Panc1 (cell line): Measurements from ENCODE around the gene CA12. TPM values are rescaled to one million over a fixed set of nuclear protein-coding genes. Genes with fewer than 3 reads are reported as not detected.

ENCODE experiments used
- ATAC-seq: fragments of 200-7000 bp; cut with Tn5 transposase; 2 replicates; pipeline ENCODE4 v1.9.1; 2020; ENCODE audit warnings: mild to moderate bottlenecking, moderate library complexity
- BruUV-seq: library from RNA; stranded (reverse); fragments of 400-500 nt; replicated peaks from 2 replicates; lab custom pipeline; 2021; lab: Mats Ljungman, UMichigan
- CTCF ChIA-PET: fragments of 300-600 bp; sonication (Branson Sonifier 250); formaldehyde crosslinking; loops from one replicate; lab custom pipeline; 2022; ENCODE audit warnings: antibody characterized with exemption; lab: Charles Lee
- POLR2A ChIA-PET: fragments of 300-600 bp; sonication (Branson Sonifier 250); formaldehyde crosslinking; loops from one replicate; lab custom pipeline; 2022; ENCODE audit warnings: antibody characterized with exemption; lab: Charles Lee
- DNase-seq: peaks from one replicate; pipeline ENCODE4 v3.0.0-alpha.2; 2010; ENCODE audit warnings: low read depth, low spot score
- H3K27ac ChIP-seq: 2 replicates; pipeline ENCODE4 v1.5.1; 2011; ENCODE audit warnings: mild to moderate bottlenecking, low read length, inconsistent platforms
- H3K27me3 ChIP-seq: fragments of 200-500 bp; sonication (Bioruptor generic); 2 replicates; pipeline ENCODE4 v1.6.0; 2014; ENCODE audit warnings: low read length, inconsistent platforms; ENCODE audit not compliant: control insufficient read depth, insufficient read depth
- H3K36me3 ChIP-seq: fragments of 200-500 bp; sonication (Bioruptor generic); 2 replicates; pipeline ENCODE4 v1.5.1; 2014; ENCODE audit warnings: inconsistent platforms, mild to moderate bottlenecking, low read length, moderate library complexity; ENCODE audit not compliant: control insufficient read depth, insufficient read depth
- H3K4me1 ChIP-seq: 2 replicates; pipeline ENCODE4 v1.5.1; 2011; ENCODE audit warnings: inconsistent platforms, mild to moderate bottlenecking, low read length, moderate library complexity; ENCODE audit not compliant: control insufficient read depth, insufficient read depth
- H3K4me3 ChIP-seq, 2 experiments: 2 replicates each; pipeline ENCODE4 v1.5.1; 2011 to 2012; ENCODE audit warnings: low read depth in 2 of 2, low read length in 2 of 2, mild to moderate bottlenecking in 2 of 2, inconsistent platforms in 1 of 2, moderate library complexity in 1 of 2
- H3K9me3 ChIP-seq: fragments of 200-500 bp; sonication (Bioruptor generic); 2 replicates; pipeline ENCODE4 v1.5.1; 2014; ENCODE audit warnings: low read depth, mild to moderate bottlenecking, inconsistent platforms, low read length, moderate library complexity; ENCODE audit not compliant: control insufficient read depth, insufficient read depth
- CTCF ChIP-seq: fragments of 450-650 bp; IDR thresholded peaks from 2 replicates; pipeline ENCODE4 v1.5.1; 2017; ENCODE audit warnings: mild to moderate bottlenecking
- POLR2AphosphoS5 ChIP-seq: IDR thresholded peaks from 2 replicates; pipeline ENCODE4 v1.6.1; 2012; ENCODE audit warnings: mild to moderate bottlenecking, low read depth, low read length, moderate library complexity
- SIN3A ChIP-seq: IDR thresholded peaks from 2 replicates; pipeline ENCODE4 v1.6.1; 2012; ENCODE audit warnings: low read depth, mild to moderate bottlenecking, low read length, moderate library complexity, borderline replicate concordance; ENCODE audit not compliant: insufficient read depth
- TCF7L2 ChIP-seq: IDR thresholded peaks from 2 replicates; pipeline ENCODE4 v1.6.1; 2011; ENCODE audit warnings: mild to moderate bottlenecking, low read depth, low read length, inconsistent platforms
- in situ Hi-C: cut with HindIII; loops from 2 replicates; pipeline ENCODE4 v1.10.0; 2016; ENCODE audit warnings: low sequenced_read_pairs, low pct_unique_long_range_greater_than_20kb
- intact Hi-C: fragments of 100-400 bp; cut with micrococcal nuclease; formaldehyde crosslinking; loops from one replicate; pipeline ENCODE4 v1.10.0; 2022; ENCODE audit not compliant: unreplicated experiment
- total RNA-seq: library from RNA; stranded (reverse); gene quantifications from one replicate; pipeline ENCODE4 v1.2.1, GENCODE V29; 2021; ENCODE audit not compliant: unreplicated experiment
- TF ChIP-seq, protein P1 (sequence below), 2 experiments: IDR thresholded peaks; 2 replicates each; pipeline ENCODE4 v1.6.1; 2011 to 2012; ENCODE audit warnings: low read depth in 2 of 2, control low read depth in 1 of 2, low read length in 1 of 2, mild to moderate bottlenecking in 1 of 2, moderate library complexity in 1 of 2; ENCODE audit not compliant: insufficient read depth in 1 of 2

The CA12 gene
- total RNA-seq, 1 experiment from 2014 or later, result 0.74 TPM

DNA sequence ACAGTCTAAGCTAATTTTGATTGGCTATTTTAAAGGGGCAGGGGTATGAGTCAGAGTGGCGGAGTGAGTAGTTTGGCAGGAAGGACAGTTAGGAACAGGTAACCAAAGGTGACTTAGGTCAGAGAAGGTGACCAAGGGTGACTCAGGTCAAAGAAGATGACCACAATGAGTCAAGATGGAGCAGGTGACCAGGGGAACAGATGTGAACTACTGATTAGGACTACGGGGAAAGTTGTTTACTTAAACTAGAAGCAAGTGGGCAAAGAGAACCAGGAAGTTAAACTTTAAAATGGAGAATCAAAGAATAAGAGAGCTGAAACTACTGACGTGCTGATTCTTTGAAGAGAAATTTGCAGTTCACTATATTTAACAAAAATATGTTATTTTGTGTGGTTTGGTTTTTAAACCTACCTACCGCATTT is 14.1 kb upstream of the CA12 start:
- ChIA-PET POLR2A (no interaction called here), CTCF (no interaction called here)
- Histone ChIP-seq H3K27ac (no peak overlapping the region), H3K27me3 (no peaks in the 10 kb centered on the region), H3K9me3 (no peaks in the 10 kb centered on the region), H3K4me3 (no peak overlapping the region), H3K4me1 (no peaks in the 10 kb centered on the region), H3K36me3 (no peaks in the 10 kb centered on the region)
- ATAC-seq, result no peak
- DNase-seq, result no peak
- intact Hi-C loops (no loop called here), in situ Hi-C loops (no loop called here)
- BruUV-seq, result no TSS peak
- TF ChIP-seq, protein P1, sequence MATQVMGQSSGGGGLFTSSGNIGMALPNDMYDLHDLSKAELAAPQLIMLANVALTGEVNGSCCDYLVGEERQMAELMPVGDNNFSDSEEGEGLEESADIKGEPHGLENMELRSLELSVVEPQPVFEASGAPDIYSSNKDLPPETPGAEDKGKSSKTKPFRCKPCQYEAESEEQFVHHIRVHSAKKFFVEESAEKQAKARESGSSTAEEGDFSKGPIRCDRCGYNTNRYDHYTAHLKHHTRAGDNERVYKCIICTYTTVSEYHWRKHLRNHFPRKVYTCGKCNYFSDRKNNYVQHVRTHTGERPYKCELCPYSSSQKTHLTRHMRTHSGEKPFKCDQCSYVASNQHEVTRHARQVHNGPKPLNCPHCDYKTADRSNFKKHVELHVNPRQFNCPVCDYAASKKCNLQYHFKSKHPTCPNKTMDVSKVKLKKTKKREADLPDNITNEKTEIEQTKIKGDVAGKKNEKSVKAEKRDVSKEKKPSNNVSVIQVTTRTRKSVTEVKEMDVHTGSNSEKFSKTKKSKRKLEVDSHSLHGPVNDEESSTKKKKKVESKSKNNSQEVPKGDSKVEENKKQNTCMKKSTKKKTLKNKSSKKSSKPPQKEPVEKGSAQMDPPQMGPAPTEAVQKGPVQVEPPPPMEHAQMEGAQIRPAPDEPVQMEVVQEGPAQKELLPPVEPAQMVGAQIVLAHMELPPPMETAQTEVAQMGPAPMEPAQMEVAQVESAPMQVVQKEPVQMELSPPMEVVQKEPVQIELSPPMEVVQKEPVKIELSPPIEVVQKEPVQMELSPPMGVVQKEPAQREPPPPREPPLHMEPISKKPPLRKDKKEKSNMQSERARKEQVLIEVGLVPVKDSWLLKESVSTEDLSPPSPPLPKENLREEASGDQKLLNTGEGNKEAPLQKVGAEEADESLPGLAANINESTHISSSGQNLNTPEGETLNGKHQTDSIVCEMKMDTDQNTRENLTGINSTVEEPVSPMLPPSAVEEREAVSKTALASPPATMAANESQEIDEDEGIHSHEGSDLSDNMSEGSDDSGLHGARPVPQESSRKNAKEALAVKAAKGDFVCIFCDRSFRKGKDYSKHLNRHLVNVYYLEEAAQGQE (IDR thresholded peaks at IDR 0.05; ENCODE audit: insufficient read depth in 1 of 2, low read depth in 2 of 2, low read length in 1 of 2), result no peak
- TF ChIP-seq CTCF (no peak), TCF7L2 (no peak), POLR2AphosphoS5 (no peak), SIN3A (no peak)

DNA sequence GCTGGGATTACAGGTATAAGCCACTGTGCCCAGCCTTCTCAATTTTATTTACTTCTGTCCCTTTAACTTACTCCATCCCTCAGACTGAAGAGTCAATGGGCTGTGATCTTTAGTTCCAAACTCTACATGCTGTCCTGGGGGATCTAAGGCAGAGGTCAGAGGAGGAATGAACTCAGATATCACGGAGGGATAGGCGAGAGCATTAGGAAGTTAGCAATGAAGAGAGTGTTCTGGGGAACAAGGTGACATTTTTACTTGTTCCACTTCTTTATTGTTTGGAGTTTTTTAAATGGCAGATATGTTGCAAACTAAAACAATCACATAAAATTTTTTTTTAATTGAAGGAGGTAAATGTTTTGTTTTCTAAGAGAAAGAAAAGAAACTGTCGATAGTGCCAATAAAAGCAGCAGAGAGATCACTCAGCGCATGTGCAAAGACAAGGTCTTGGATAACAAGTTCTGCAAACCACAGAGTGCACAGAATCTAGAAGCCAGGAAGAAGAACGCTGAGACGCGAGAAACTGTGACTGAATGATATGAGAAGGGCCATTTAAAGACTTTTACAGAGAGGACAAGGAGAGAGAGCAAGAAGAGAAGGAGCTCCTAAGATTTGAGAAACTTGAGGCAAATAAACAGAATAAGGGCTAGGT is 10.8 kb upstream of the CA12 start:
- BruUV-seq, result no TSS peak
- no peak overlapping the region for H3K4me3 ChIP-seq
- TF ChIP-seq SIN3A, result no peak
- no peak for TF ChIP-seq CTCF
- no peak for TF ChIP-seq POLR2AphosphoS5
- no peak for TF ChIP-seq TCF7L2
- TF ChIP-seq, protein P1 (IDR thresholded peaks at IDR 0.05; ENCODE audit: insufficient read depth in 1 of 2, low read depth in 2 of 2, low read length in 1 of 2), result no peak
- no peaks in the 10 kb centered on the region for H3K36me3 ChIP-seq
- no peak for DNase-seq
- no peak overlapping the region for H3K27ac ChIP-seq
- no peaks in the 10 kb centered on the region for H3K27me3 ChIP-seq
- POLR2A ChIA-PET, result no interaction called here
- in situ Hi-C loops, result no loop called here
- CTCF ChIA-PET, result interaction anchor here (0.7 kb wide), 1 partner anchor 10 kb away, joined by 5 read pairs; no protein-coding TSS in a partner anchor
- no peak for ATAC-seq
- intact Hi-C loops, result no loop called here
- H3K4me1 ChIP-seq, result no peaks in the 10 kb centered on the region
- H3K9me3 ChIP-seq, result no peaks in the 10 kb centered on the region
